K562 (cell line): Measurements from ENCODE around the gene VPS16. TPM values are rescaled to one million over a fixed set of nuclear protein-coding genes. Genes with fewer than 3 reads are reported as not detected.

Source experiments
- ATAC-seq: fragments of 200-7000 bp; cut with Tn5 transposase; 3 replicates; pipeline ENCODE4 v1.9.1; 2020; ENCODE audit warnings: moderate library complexity
- BruUV-seq: library from RNA; stranded (reverse); fragments of 400-500 nt; replicated peaks from 2 replicates; lab custom pipeline; 2021; lab: Mats Ljungman, UMichigan
- CTCF ChIA-PET: fragments of 300-600 bp; formaldehyde crosslinking; extraction: SDS; loops from one replicate; lab custom pipeline; 2021; ENCODE audit warnings: low intra/inter-chr PET ratio; lab: Yijun Ruan, JAX
- POLR2A ChIA-PET: fragments of 300-600, 350-650 bp; sonication (Branson Sonifier 250); formaldehyde crosslinking; extraction: SDS; loops from one replicate; lab custom pipeline; 2021; ENCODE audit warnings: antibody characterized with exemption, inconsistent platforms; lab: Yijun Ruan, JAX
- DNase-seq, 4 experiments: peaks; one replicate each; pipeline versions ENCODE4 v3.0.0 to v3.0.0-alpha.2; 2011 to 2018; ENCODE audit warnings: low spot score in 3 of 4, mixed read lengths in 3 of 4; ENCODE audit errors: extremely low read depth in 1 of 4
- FAIRE-seq: peaks from 2 replicates; lab custom pipeline; 2011; peaks lifted over from hg19 to GRCh38; lab: Jason Lieb, UNC
- H2AFZ ChIP-seq: 2 replicates; pipeline ENCODE4 v1.6.0; 2011; ENCODE audit warnings: low read depth, low read length, control low read depth, inconsistent platforms
- H3K27ac ChIP-seq: fragments of 200-600 bp; 3 replicates; pipeline ENCODE4 v1.8.0; 2011; ENCODE audit warnings: low read depth, mild to moderate bottlenecking, control low read depth, inconsistent platforms, low read length, moderate library complexity, mixed read lengths; ENCODE audit errors: extremely low read depth
- H3K27me3 ChIP-seq, 2 experiments: fragments of 300-600 bp in 1 of 2; 2 replicates in 1 of 2; 3 replicates in 1 of 2; pipeline versions ENCODE4 v1.6.0 to v1.8.0; 2011; ENCODE audit warnings: inconsistent platforms in 2 of 2, low read length in 2 of 2, mild to moderate bottlenecking in 1 of 2, mixed read lengths in 1 of 2, moderate library complexity in 1 of 2; ENCODE audit not compliant: control insufficient read depth in 2 of 2, insufficient read depth in 2 of 2
- H3K36me3 ChIP-seq: fragments of 300-600 bp; 3 replicates; pipeline ENCODE4 v1.8.0; 2011; ENCODE audit warnings: mild to moderate bottlenecking, low read length, inconsistent platforms; ENCODE audit not compliant: control insufficient read depth, insufficient read depth
- H3K4me1 ChIP-seq, 2 experiments: fragments of 200-600 bp in 1 of 2; replicated peaks in 1 of 2; 2 replicates in 1 of 2; 3 replicates in 1 of 2; pipeline versions ENCODE4 v1.5.1 to v1.8.0; 2011; ENCODE audit warnings: inconsistent platforms in 2 of 2, low read length in 2 of 2, mild to moderate bottlenecking in 1 of 2, mixed read lengths in 1 of 2, moderate library complexity in 1 of 2; ENCODE audit not compliant: control insufficient read depth in 2 of 2, insufficient read depth in 2 of 2
- H3K4me2 ChIP-seq: 2 replicates; pipeline ENCODE4 v1.6.1; 2011; ENCODE audit warnings: low read length, control low read depth, inconsistent platforms, mixed read lengths; ENCODE audit not compliant: insufficient read depth
- H3K4me3 ChIP-seq: fragments of 200-600 bp; sonication (generic), shearing (Covaris generic); 2 replicates; pipeline ENCODE4 v1.5.1; 2016; ENCODE audit warnings: control low read depth, inconsistent platforms
- H3K79me2 ChIP-seq: fragments of 200-600 bp; 3 replicates; pipeline ENCODE4 v1.8.0; 2011; ENCODE audit warnings: low read length, inconsistent platforms; ENCODE audit not compliant: control insufficient read depth, insufficient read depth
- H3K9ac ChIP-seq, 2 experiments: 2 replicates each; pipeline versions ENCODE4 v1.6.0 to v1.6.1; 2011; ENCODE audit warnings: low read depth in 2 of 2, low read length in 2 of 2, control low read depth in 1 of 2, inconsistent platforms in 1 of 2, mild to moderate bottlenecking in 1 of 2, mixed read lengths in 1 of 2; ENCODE audit not compliant: insufficient read depth in 1 of 2
- H3K9me1 ChIP-seq: one replicate; pipeline ENCODE4 v1.6.0; 2011; ENCODE audit warnings: inconsistent platforms, mild to moderate bottlenecking, low read length, moderate library complexity; ENCODE audit not compliant: control insufficient read depth, insufficient read depth
- H3K9me3 ChIP-seq: replicated peaks from 2 replicates; pipeline ENCODE4 v1.5.1; 2011; ENCODE audit warnings: low read depth, low read length, inconsistent platforms; ENCODE audit not compliant: control insufficient read depth, insufficient read depth
- H4K20me1 ChIP-seq: replicated peaks from 2 replicates; pipeline ENCODE4 v1.6.1; 2011; ENCODE audit warnings: low read length, inconsistent platforms, mixed read lengths; ENCODE audit not compliant: control insufficient read depth, insufficient read depth
- ARID1B ChIP-seq: fragments of 450-650 bp; IDR thresholded peaks from 2 replicates; pipeline ENCODE4 v1.6.1; 2016; ENCODE audit warnings: antibody characterized with exemption, mild to moderate bottlenecking, inconsistent platforms
- DPF2 ChIP-seq: fragments of 450-650 bp; IDR thresholded peaks from 2 replicates; pipeline ENCODE4 v1.6.1; 2016
- GATA2 ChIP-seq: sonication (generic); formaldehyde crosslinking; IDR thresholded peaks from 2 replicates; pipeline ENCODE4 v1.4.0; 2020; ENCODE audit warnings: mild to moderate bottlenecking, missing genetic modification reagents
- GTF2A2 ChIP-seq: IDR thresholded peaks from 2 replicates; pipeline ENCODE4 v1.6.1; 2016; ENCODE audit warnings: mild to moderate bottlenecking, missing genetic modification characterization, missing compliant biosample characterization
- HNRNPL ChIP-seq: fragments of 200-400 bp; formaldehyde crosslinking; IDR thresholded peaks from 2 replicates; pipeline ENCODE4 v1.6.1; 2017; ENCODE audit warnings: low read depth, mild to moderate bottlenecking, low read length
- MECOM ChIP-seq: fragments of 250-450 bp; sonication (Bioruptor Pico); IDR thresholded peaks from 2 replicates; pipeline ENCODE4 v1.8.0; 2022; ENCODE audit warnings: inconsistent platforms
- NFE2L1 ChIP-seq: fragments of 450-650 bp; IDR thresholded peaks from 2 replicates; pipeline ENCODE4 v1.6.1; 2016; ENCODE audit warnings: missing genetic modification characterization, low read depth, mild to moderate bottlenecking, missing compliant biosample characterization, moderate library complexity, borderline replicate concordance
- RBM39 ChIP-seq: fragments of 200-400 bp; formaldehyde crosslinking; optimal IDR thresholded peaks from 2 replicates; pipeline ENCODE3; 2018; ENCODE audit warnings: low read depth, low read length
- SIRT6 ChIP-seq: IDR thresholded peaks from one replicate; pipeline ENCODE4 v1.6.1; 2012; ENCODE audit warnings: low read depth, mild to moderate bottlenecking, control low read depth, inconsistent platforms, low read length, moderate library complexity
- ZNF57 ChIP-seq: fragments of 450-650 bp; formaldehyde crosslinking; IDR thresholded peaks from 2 replicates; pipeline ENCODE4 v1.4.0; 2020; ENCODE audit warnings: mild to moderate bottlenecking, moderate library complexity
- WGBS: fragments of 100-300 bp; shearing (Covaris generic); methylation state at CpG from one replicate; pipeline ENCODE4 v1.1.6; 2016; ENCODE audit warnings: low coverage, mixed read lengths; ENCODE audit not compliant: insufficient coverage; ENCODE audit errors: missing lambda C conversion rate; 5-methylcytosine and 5-hydroxymethylcytosine counted together
- in situ Hi-C: fragments of 300-500 bp; cut with MboI; formaldehyde crosslinking; loops from 4 replicates; pipeline ENCODE4 v1.15.0; 2018; ENCODE audit warnings: inconsistent platforms, mixed read lengths
- intact Hi-C: fragments of 100-400 bp; cut with micrococcal nuclease; formaldehyde crosslinking; loops from 2 replicates; pipeline ENCODE4 v1.14.2; 2022
- polyA plus RNA-seq, 8 experiments: library from polyadenylated mRNA; depleted of rRNA in 4 of 8; stranded (reverse) in 5 of 8; unstranded in 3 of 8; fragments of >200 nt; fragmentation: Nextera tagmentation in 2 of 8; fragmentation: Illumina TruSeq in 1 of 8; extraction: Ambion mirVana in 2 of 8; extraction: Trizol in 1 of 8; gene quantifications; 2 replicates each; pipeline versions ENCODE4 v1.2.1 to v1.2.3, GENCODE V29; 2011 to 2014; ENCODE audit warnings: inconsistent platforms in 1 of 8, missing spikeins in 1 of 8
- total RNA-seq, 7 experiments: library from RNA; depleted of rRNA in 6 of 7; stranded (reverse); fragments of >200 nt in 6 of 7; fragmentation: Illumina TruSeq in 2 of 7; extraction: Trizol in 2 of 7; gene quantifications; 2 replicates each; pipeline versions ENCODE4 v1.2.1 to v1.2.3, GENCODE V29; 2011 to 2021; ENCODE audit warnings: low replicate concordance in 1 of 7
- TF ChIP-seq, protein P1 (sequence below): sonication (generic); formaldehyde crosslinking; IDR thresholded peaks from 2 replicates; pipeline ENCODE4 v1.8.0; 2023; ENCODE audit warnings: mild to moderate bottlenecking, missing genetic modification reagents

Gene VPS16
- total and polyA plus RNA-seq, 9 of the 15 experiments (the other 6 are each of a cell fraction or from before 2014, with no cell fraction given), result 6.8 to 24.7 (median 14.0) TPM

- no peak for TF ChIP-seq RBM39
Observed at GRCh38 chr20:2845607-2846006, 5.1 kb downstream of the VPS16 start (continued).

GRCh38 chr20:2846698-2847097 is 6.2 kb downstream of the VPS16 start:
- no peak for DNase-seq
- no peaks in the 10 kb centered on the region for H3K9me1 ChIP-seq
- intact Hi-C loops (no loop called here), in situ Hi-C loops (loop anchor here (5.0 kb wide), 1 partner anchor 89 kb away; no protein-coding TSS in a partner anchor)
- H3K27ac ChIP-seq, result no peak overlapping the region
- no TSS peak for BruUV-seq
- peaks cover under 1 to 2% of the 10 kb centered on the region in 2 experiments; a peak in 2 of 5 replicates for H3K4me1 ChIP-seq
- H3K79me2 ChIP-seq, result no peaks in the 10 kb centered on the region
- ChIA-PET CTCF (no interaction called here), POLR2A (no interaction called here)
- TF ChIP-seq NFE2L1 (tag), result no peak
- no peak for TF ChIP-seq ARID1B
- TF ChIP-seq, protein P1, sequence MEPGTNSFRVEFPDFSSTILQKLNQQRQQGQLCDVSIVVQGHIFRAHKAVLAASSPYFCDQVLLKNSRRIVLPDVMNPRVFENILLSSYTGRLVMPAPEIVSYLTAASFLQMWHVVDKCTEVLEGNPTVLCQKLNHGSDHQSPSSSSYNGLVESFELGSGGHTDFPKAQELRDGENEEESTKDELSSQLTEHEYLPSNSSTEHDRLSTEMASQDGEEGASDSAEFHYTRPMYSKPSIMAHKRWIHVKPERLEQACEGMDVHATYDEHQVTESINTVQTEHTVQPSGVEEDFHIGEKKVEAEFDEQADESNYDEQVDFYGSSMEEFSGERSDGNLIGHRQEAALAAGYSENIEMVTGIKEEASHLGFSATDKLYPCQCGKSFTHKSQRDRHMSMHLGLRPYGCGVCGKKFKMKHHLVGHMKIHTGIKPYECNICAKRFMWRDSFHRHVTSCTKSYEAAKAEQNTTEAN (CRISPR knock-in tag), result no peak
- TF ChIP-seq SIRT6, result no peak
- no peak for TF ChIP-seq HNRNPL
- no peak for TF ChIP-seq GTF2A2 (tag)
- no peak for TF ChIP-seq DPF2
- no peak for TF ChIP-seq MECOM (CRISPR knock-in tag)
- TF ChIP-seq GATA2 (CRISPR knock-in tag), result no peak
- TF ChIP-seq ZNF57 (CRISPR knock-in tag), result no peak
- H3K9me3 ChIP-seq, result no peaks in the 10 kb centered on the region
- no peak overlapping the region for H3K4me2 ChIP-seq
- FAIRE-seq, result no peak
- H3K36me3 ChIP-seq, result no peaks in the 10 kb centered on the region
- 60% methylated on average over 5 of the region's 5 CpGs for WGBS
- ATAC-seq, result no peak
- no peak overlapping the region for H3K9ac ChIP-seq
- no peak overlapping the region for H2AFZ ChIP-seq
- no peak overlapping the region for H3K4me3 ChIP-seq
- H4K20me1 ChIP-seq, result no peaks in the 10 kb centered on the region
- H3K27me3 ChIP-seq, result no peaks in the 10 kb centered on the region
